Psoas muscle (tissue), 8 donors: ENCODE results near the gene CTIF. TPM values are rescaled to one million over a fixed set of nuclear protein-coding genes. Genes with fewer than 3 reads are reported as not detected.

Experiments used
- ATAC-seq, 4 donors: fragments of 200-7000 bp; cut with Tn5 transposase; one replicate each; pipeline ENCODE4 v1.9.1; 2020; ENCODE audit warnings: moderate library complexity in 3 of 4, mild to moderate bottlenecking in 2 of 4
- DNase-seq, 2 donors: peaks; one replicate each; pipeline ENCODE4 v3.0.0-alpha.2; 2020
- H3K27ac ChIP-seq: fragments of 200-600 bp; one replicate; pipeline ENCODE4 v1.8.0; 2022
- H3K27me3 ChIP-seq, 3 donors: fragments of 200-600 bp in 1 of 3; one replicate each; pipeline versions ENCODE4 v1.6.1 to v1.8.0; 2013 to 2022; ENCODE audit warnings: low read length in 2 of 3, mild to moderate bottlenecking in 2 of 3, moderate library complexity in 1 of 3; ENCODE audit not compliant: insufficient read depth in 3 of 3
- H3K36me3 ChIP-seq, 2 donors: fragments of 200-600 bp in 1 of 2; one replicate each; pipeline versions ENCODE4 v1.6.1 to v1.8.0; 2013 to 2022; ENCODE audit warnings: low read depth in 1 of 2, mild to moderate bottlenecking in 1 of 2, moderate library complexity in 1 of 2; ENCODE audit not compliant: insufficient read depth in 1 of 2
- H3K4me1 ChIP-seq: fragments of 200-600 bp; one replicate; pipeline ENCODE4 v1.8.0; 2022
- H3K4me3 ChIP-seq: fragments of 200-600 bp; one replicate; pipeline ENCODE4 v1.8.0; 2022; ENCODE audit warnings: mild to moderate bottlenecking
- H3K9me3 ChIP-seq: fragments of 200-600 bp; one replicate; pipeline ENCODE4 v1.8.0; 2022
- WGBS, 3 donors: extraction: QIAGEN DNeasy Blood & Tissue Kit; methylation state at CpG; one replicate each; pipeline versions ENCODE4 v1.1.6 to v1.1.7; 2013; 5-methylcytosine and 5-hydroxymethylcytosine counted together
- intact Hi-C, 2 donors: fragments of 100-400 bp; cut with DNase I; formaldehyde crosslinking; loops; one replicate each; pipeline versions ENCODE4 v1.11.0 to v1.14.2; 2022
- polyA plus RNA-seq, 3 donors: library from polyadenylated mRNA; stranded (reverse); fragments of 200-250 nt; gene quantifications; one replicate each; pipeline ENCODE4 v1.2.3, GENCODE V29; 2013
- total RNA-seq, 4 donors: library from RNA; stranded (reverse); fragmentation: NEBNext Ultra II Directional in 2 of 4; extraction: Animal tissue kit (Norgen Biotek cat#: 25700) in 2 of 4; gene quantifications; one replicate each; pipeline versions ENCODE4 v1.2.1 to v1.2.4, GENCODE V29; 2021 to 2023
- TF ChIP-seq, protein P1 (sequence below): fragments of 200-600 bp; IDR thresholded peaks from one replicate; pipeline ENCODE4 v1.8.0; 2022; ENCODE audit warnings: antibody characterized with exemption
- donor health status: healthy with polysubstance abuse.
- donor health status: DM: no; HTN: no; CAD: no; lungs with moderate emphysema.
- donor health status: Bipolar disorder and iron deficiency.
- donor health status: healthy.
- donor health status: DM: yes; HTN: yes; CAD: no.
- donor health status: DM: no; HTN: no; CAD: no.
- donor health status: DM: no; HTN: no; CAD: no.
- donor health status: DM: yes; HTN: yes; CAD: no.

CTIF gene
- total and polyA plus RNA-seq, 7 donors, result 11.3 to 40.5 (median 26.9) TPM

DNA sequence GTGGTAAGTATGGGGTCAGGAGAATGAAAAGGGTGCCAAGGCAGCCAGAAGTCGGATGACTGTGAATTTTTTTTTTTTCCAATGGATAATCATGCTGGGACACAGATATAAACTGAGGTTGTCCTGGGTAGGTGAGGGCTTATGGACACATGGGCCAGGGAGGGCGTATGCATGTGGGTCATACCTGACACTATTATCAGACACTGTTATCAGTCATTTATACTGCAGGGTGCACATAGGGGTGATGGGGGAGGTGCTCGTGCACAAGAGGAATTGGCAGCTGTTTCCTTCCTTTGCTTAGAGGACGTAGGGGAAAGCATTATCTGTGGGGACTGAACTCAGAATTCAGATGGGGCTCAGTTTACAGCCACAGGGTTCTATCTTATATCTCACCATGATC lies 10.1 kb downstream of the CTIF start:
- Histone ChIP-seq H3K4me3 (no peak overlapping the region), H3K36me3 (no peaks in the 10 kb centered on the region), H3K27me3 (no peaks in the 10 kb centered on the region), H3K4me1 (peaks cover 58% of the 10 kb centered on the region), H3K9me3 (no peaks in the 10 kb centered on the region), H3K27ac (peak overlapping the region; percentile 73)
- 73 to 83% (median 76%) methylated on average over 4 of the region's 4 CpGs for WGBS, 3 donors
- DNase-seq (no peak), ATAC-seq (no peak)
- intact Hi-C loops, result loop anchor here in 1 of 2 donors (5.0 kb wide), 1 partner anchor 33 kb away; no protein-coding TSS in a partner anchor
- TF ChIP-seq, protein P1, sequence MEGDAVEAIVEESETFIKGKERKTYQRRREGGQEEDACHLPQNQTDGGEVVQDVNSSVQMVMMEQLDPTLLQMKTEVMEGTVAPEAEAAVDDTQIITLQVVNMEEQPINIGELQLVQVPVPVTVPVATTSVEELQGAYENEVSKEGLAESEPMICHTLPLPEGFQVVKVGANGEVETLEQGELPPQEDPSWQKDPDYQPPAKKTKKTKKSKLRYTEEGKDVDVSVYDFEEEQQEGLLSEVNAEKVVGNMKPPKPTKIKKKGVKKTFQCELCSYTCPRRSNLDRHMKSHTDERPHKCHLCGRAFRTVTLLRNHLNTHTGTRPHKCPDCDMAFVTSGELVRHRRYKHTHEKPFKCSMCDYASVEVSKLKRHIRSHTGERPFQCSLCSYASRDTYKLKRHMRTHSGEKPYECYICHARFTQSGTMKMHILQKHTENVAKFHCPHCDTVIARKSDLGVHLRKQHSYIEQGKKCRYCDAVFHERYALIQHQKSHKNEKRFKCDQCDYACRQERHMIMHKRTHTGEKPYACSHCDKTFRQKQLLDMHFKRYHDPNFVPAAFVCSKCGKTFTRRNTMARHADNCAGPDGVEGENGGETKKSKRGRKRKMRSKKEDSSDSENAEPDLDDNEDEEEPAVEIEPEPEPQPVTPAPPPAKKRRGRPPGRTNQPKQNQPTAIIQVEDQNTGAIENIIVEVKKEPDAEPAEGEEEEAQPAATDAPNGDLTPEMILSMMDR, result no peak

DNA sequence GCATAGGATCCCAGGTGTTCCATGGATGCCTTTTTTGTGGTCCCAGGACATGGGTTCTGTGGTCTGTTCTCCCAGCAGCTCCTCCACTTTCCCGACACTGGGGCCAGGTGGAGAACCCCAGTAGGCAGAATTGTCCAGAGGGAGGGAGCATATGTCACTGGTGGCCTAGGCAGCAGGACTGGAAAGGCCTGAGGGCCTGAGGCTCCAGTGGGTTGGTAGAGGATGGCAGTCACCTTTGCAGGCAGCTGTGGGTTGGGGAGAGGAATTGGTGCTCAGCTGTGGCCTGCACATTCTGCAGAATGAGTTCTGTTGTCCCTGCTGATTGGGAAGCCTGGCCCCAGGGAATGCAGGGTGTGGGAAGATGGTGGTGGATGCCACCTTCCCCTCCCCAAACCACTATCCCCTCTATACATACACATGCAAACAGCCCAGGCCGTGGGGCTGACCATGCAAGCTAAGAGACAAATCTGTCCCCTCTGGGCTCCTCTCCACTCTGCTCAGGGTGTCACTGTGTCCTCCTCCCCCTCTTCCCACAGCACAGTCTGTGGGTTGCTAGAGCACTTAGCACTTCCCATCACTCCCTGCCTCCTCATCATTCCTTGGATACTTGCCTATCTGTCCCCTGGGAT lies 11.4 kb downstream of the CTIF start:
- Histone ChIP-seq H3K9me3 (no peaks in the 10 kb centered on the region), H3K4me3 (no peak overlapping the region), H3K27ac (no peak overlapping the region), H3K27me3 (no peaks in the 10 kb centered on the region), H3K36me3 (peaks cover 0 to 5% of the 10 kb centered on the region in 2 donors), H3K4me1 (peaks cover 45% of the 10 kb centered on the region)
- ATAC-seq (no peak), DNase-seq (no peak)
- TF ChIP-seq, protein P1, result no peak
- 94% methylated on average over 2 of the region's 2 CpGs for WGBS, 3 donors
- intact Hi-C loops, result no loop called here

DNA sequence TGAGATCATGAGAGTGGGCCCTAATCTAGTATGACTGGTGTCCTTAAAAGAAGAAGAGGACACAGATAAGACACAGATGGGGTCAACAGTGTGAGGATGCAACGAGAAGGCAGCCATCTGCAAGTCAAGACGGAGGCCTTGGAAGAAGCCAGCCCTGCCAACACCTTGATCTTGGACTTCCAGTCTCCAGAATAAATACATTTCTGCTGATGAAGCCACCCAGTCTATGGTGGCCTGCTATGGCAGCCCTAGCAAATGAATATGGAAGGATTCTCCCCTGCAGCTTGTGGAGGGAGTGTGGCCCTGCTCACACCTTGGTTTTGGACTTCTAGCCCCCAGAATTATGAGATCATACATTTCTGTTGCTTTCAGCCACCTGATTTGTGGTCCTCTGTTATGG lies 12.3 kb downstream of the CTIF start:
- no peaks in the 10 kb centered on the region for H3K9me3 ChIP-seq
- no peaks in the 10 kb centered on the region for H3K27me3 ChIP-seq
- no peak overlapping the region for H3K4me3 ChIP-seq
- intact Hi-C loops, result no loop called here
- ATAC-seq (no peak), DNase-seq (no peak)
- 91 to 95% (median 92%) methylated on average over 2 of the region's 2 CpGs for WGBS, 3 donors
- H3K27ac ChIP-seq, result no peak overlapping the region
- H3K4me1 ChIP-seq, result peaks cover 36% of the 10 kb centered on the region
- H3K36me3 ChIP-seq, result peaks cover 0 to 5% of the 10 kb centered on the region in 2 donors
- TF ChIP-seq, protein P1, result no peak

DNA sequence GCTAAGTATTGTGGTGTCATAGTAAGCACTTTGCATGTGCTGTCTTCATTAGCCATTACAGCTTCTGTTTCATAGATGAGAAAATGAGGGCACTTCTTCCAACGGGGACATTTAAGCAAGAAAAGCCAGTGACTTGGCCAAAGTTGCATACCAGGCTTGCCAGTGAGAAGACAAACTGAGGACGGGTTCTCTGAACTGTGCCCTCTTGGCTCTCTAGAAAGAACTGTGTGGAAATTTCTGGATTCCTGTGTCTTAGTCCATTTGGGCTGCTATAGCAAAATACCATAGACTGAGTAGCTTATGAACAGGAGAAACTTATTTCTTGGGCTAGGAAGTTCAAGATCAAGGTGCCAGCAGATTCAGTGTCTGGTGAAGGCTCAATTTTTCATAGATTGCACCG lies 13.3 kb downstream of the CTIF start:
- no peak for DNase-seq
- H3K27ac ChIP-seq, result no peak overlapping the region
- TF ChIP-seq, protein P1, result no peak
- H3K9me3 ChIP-seq, result no peaks in the 10 kb centered on the region
- H3K27me3 ChIP-seq, result no peaks in the 10 kb centered on the region
- ATAC-seq, result no peak
- peaks cover 26% of the 10 kb centered on the region for H3K4me1 ChIP-seq
- WGBS, 3 donors, result 74 to 84% (median 81%) methylated on average over 3 of the region's 3 CpGs
- intact Hi-C loops, result no loop called here
- H3K4me3 ChIP-seq, result no peak overlapping the region
- H3K36me3 ChIP-seq, result peaks cover 0 to 5% of the 10 kb centered on the region in 2 donors

DNA sequence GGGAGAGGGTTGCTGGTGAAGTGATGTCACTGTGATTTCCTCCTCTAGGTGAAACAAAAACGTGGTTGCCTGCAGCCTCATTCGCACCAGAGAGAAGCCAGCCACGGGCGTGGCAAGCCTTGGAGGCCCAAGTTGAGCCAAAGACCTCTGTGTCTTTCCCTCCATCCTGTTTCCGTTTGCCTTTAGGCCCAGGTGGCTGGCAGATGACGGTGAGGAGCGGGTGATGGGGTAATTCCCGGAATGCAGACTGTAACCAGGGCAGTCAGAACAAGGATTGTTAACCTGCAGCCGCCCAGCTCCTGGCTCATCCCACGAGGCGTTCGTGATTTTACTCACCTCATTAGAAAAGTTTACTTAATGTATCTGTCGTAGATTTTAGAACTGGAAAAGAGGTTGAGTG lies 14.4 kb downstream of the CTIF start:
- WGBS, 3 donors, result 87 to 90% (median 89%) methylated on average over 13 of the region's 13 CpGs
- peaks cover 0 to 5% of the 10 kb centered on the region in 2 donors for H3K36me3 ChIP-seq
- H3K4me1 ChIP-seq, result peaks cover 15% of the 10 kb centered on the region
- ATAC-seq, result no peak
- H3K27ac ChIP-seq, result no peak overlapping the region
- H3K27me3 ChIP-seq, result no peaks in the 10 kb centered on the region
- no peak for DNase-seq
- H3K4me3 ChIP-seq, result no peak overlapping the region
- TF ChIP-seq, protein P1, result no peak
- intact Hi-C loops, result no loop called here
- no peaks in the 10 kb centered on the region for H3K9me3 ChIP-seq
